Uterus (tissue), 4 donors: ENCODE measurements around the gene SLC39A3. TPM values are rescaled to one million over a fixed set of nuclear protein-coding genes. Genes with fewer than 3 reads are reported as not detected.

Source experiments
- DNase-seq, 2 donors: peaks; one replicate each; pipeline ENCODE4 v3.0.0-alpha.2; 2019 to 2020
- H3K27ac ChIP-seq, 2 donors: fragments of 200-600 bp; sonication (generic); 1 replicate in 1 of 2; 2 replicates in 1 of 2; pipeline ENCODE4 v1.5.1; 2016 to 2018
- H3K27me3 ChIP-seq, 2 donors: fragments of 200-600 bp; sonication (generic); one replicate each; pipeline ENCODE4 v1.5.1; 2018 to 2019; ENCODE audit warnings: control low read depth in 1 of 2
- H3K36me3 ChIP-seq, 2 donors: fragments of 200-600 bp; sonication (generic); one replicate each; pipeline ENCODE4 v1.5.1; 2019; ENCODE audit warnings: control low read depth in 1 of 2
- H3K4me1 ChIP-seq, 2 donors: fragments of 200-600 bp; sonication (generic); one replicate each; pipeline ENCODE4 v1.5.1; 2018 to 2019; ENCODE audit warnings: control low read depth in 1 of 2
- H3K4me3 ChIP-seq, 2 donors: fragments of 200-600 bp; sonication (generic); 1 replicate in 1 of 2; 2 replicates in 1 of 2; pipeline ENCODE4 v1.5.1; 2018 to 2019; ENCODE audit warnings: mild to moderate bottlenecking in 1 of 2
- H3K9me3 ChIP-seq, 2 donors: fragments of 200-600 bp; sonication (generic); one replicate each; pipeline ENCODE4 v1.5.1; 2019; ENCODE audit warnings: control low read depth in 1 of 2
- CTCF ChIP-seq, 4 experiments: fragments of 200-600 bp in 2 of 4; fragments of 450-650 bp in 2 of 4; sonication (generic) in 2 of 4; IDR thresholded peaks; one replicate each; pipeline ENCODE4 v1.5.1; 2016 to 2019; ENCODE audit warnings: antibody characterized with exemption in 4 of 4, mild to moderate bottlenecking in 2 of 4, moderate library complexity in 1 of 4
- POLR2A ChIP-seq, 2 donors: fragments of 450-650 bp; IDR thresholded peaks; one replicate each; pipeline ENCODE4 v1.6.1; 2016; ENCODE audit warnings: antibody characterized with exemption in 2 of 2, mild to moderate bottlenecking in 1 of 2, moderate library complexity in 1 of 2
- intact Hi-C: fragments of 100-400 bp; cut with DNase I; formaldehyde crosslinking; loops from one replicate; pipeline ENCODE4 v1.15.1; 2023; ENCODE audit warnings: low total_unique reads
- total RNA-seq, 4 donors: library from RNA; depleted of rRNA in 3 of 4; stranded (reverse); fragments of >200 nt in 3 of 4; gene quantifications; one replicate each; pipeline versions ENCODE4 v1.1.0 to v1.2.4, GENCODE V29; 2014 to 2023
- donor health status: DM: yes; HTN: yes; CAD: no.

SLC39A3 gene
- total RNA-seq, 4 donors from 2014 or later: 4.7 to 138 (median 28.2) TPM

DNA sequence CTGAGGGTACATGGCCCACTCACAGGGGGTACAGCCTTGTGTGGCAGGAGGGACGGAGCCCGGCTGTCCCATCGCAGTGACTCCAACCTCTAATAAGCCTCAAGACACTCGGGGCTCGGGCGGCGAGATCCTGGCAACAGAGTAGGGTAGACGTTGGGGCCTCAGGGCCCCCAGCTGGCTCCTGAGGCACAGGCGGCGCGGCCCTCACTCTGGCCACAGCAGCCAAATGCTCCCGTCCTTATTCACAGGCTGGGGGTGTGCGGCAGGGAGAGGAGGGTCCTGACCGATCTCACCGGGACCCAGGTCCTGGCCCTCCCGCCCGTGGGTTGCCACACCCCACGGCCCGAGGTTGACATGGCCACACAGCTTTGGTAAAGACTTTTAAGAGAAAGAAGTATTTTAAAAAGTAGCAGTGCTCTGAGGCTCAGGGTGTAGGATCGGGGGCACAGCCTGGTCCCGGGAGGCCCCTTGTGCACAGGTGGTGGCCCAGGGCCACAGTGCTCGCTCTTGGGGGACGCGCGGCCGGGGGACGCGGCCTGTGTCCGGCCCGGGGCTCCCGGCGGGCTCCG is 7.6 kb downstream of the SLC39A3 start:
- H3K27ac ChIP-seq: no peak overlapping the region
- H3K36me3 ChIP-seq: no peaks in the 10 kb centered on the region
- H3K27me3 ChIP-seq: no peaks in the 10 kb centered on the region
- no peak for TF ChIP-seq CTCF (IDR thresholded peaks at IDR 0.05)
- TF ChIP-seq POLR2A (IDR thresholded peaks at IDR 0.05): no peak
- DNase-seq: no peak
- intact Hi-C loops: no loop called here
- no peak overlapping the region for H3K4me3 ChIP-seq
- no peaks in the 10 kb centered on the region for H3K9me3 ChIP-seq
- no peaks in the 10 kb centered on the region for H3K4me1 ChIP-seq

- no peaks in the 10 kb centered on the region for H3K36me3 ChIP-seq
- no peak for DNase-seq
- H3K27me3 ChIP-seq: peaks cover 0 to 5% of the 10 kb centered on the region in 2 donors
- H3K4me3 ChIP-seq: no peak overlapping the region
- no peaks in the 10 kb centered on the region for H3K4me1 ChIP-seq
- H3K27ac ChIP-seq: no peak overlapping the region
- no peaks in the 10 kb centered on the region for H3K9me3 ChIP-seq
- intact Hi-C loops: no loop called here
- no peak for TF ChIP-seq POLR2A (IDR thresholded peaks at IDR 0.05)
- no peak for TF ChIP-seq CTCF (IDR thresholded peaks at IDR 0.05)
Observed at GRCh38 chr19:2731181-2731995, 8.4 kb downstream of the SLC39A3 start.

- Histone ChIP-seq H3K4me1 (no peaks in the 10 kb centered on the region), H3K4me3 (no peak overlapping the region), H3K36me3 (no peaks in the 10 kb centered on the region), H3K27ac (no peak overlapping the region), H3K9me3 (no peaks in the 10 kb centered on the region), H3K27me3 (peaks cover 0 to 8% of the 10 kb centered on the region in 2 donors)
- no peak for TF ChIP-seq POLR2A (IDR thresholded peaks at IDR 0.05)
- TF ChIP-seq CTCF (IDR thresholded peaks at IDR 0.05): no peak
- DNase-seq: no peak
- intact Hi-C loops: no loop called here
Observed at GRCh38 chr19:2729943-2730818, 9.6 kb downstream of the SLC39A3 start.

GRCh38 chr19:2728783-2729387 is 10.9 kb downstream of the SLC39A3 start:
- DNase-seq: no peak
- no peaks in the 10 kb centered on the region for H3K9me3 ChIP-seq
- TF ChIP-seq CTCF (IDR thresholded peaks at IDR 0.05) (no peak), POLR2A (IDR thresholded peaks at IDR 0.05) (no peak)

More at GRCh38 chr19:2728783-2729387, 10.9 kb downstream of the SLC39A3 start:
- no peak overlapping the region for H3K4me3 ChIP-seq
- no peaks in the 10 kb centered on the region for H3K36me3 ChIP-seq
- H3K27me3 ChIP-seq: peaks cover 0 to 8% of the 10 kb centered on the region in 2 donors
- intact Hi-C loops: no loop called here
- peaks cover 0 to 2% of the 10 kb centered on the region in 2 donors for H3K4me1 ChIP-seq
- H3K27ac ChIP-seq: no peak overlapping the region
